ENCODE measurements around the gene SCN3A. TPM values are rescaled to one million over a fixed set of nuclear protein-coding genes. Genes with fewer than 3 reads are reported as not detected.

Gene SCN3A
- total RNA-seq, 1 experiment from 2014 or later, result not detected

GRCh38 chr2:165219481-165219880 lies 15.6 kb upstream of the SCN3A start:
- no peak for ATAC-seq
- H3K4me1 ChIP-seq (ENCODE audit: control insufficient read depth, insufficient read depth, low read length), result no peaks in the 10 kb centered on the region
- H3K36me3 ChIP-seq (ENCODE audit: control insufficient read depth, insufficient read depth, low read length), result no peaks in the 10 kb centered on the region
- H3K4me3 ChIP-seq (ENCODE audit: low read depth in 2 of 2, low read length in 2 of 2), result no peak overlapping the region
- H3K27ac ChIP-seq (ENCODE audit: low read length), result no peak overlapping the region
- in situ Hi-C loops (cut with HindIII; ENCODE audit: low pct_unique_long_range_greater_than_20kb, low sequenced_read_pairs), result no loop called here
- no TSS peak for BruUV-seq (replicated peaks)
- H3K27me3 ChIP-seq (ENCODE audit: control insufficient read depth, insufficient read depth, low read length), result no peaks in the 10 kb centered on the region
- intact Hi-C loops (cut with micrococcal nuclease; ENCODE audit: unreplicated experiment), result no loop called here
- DNase-seq (ENCODE audit: low read depth, low spot score), result no peak
- POLR2A ChIA-PET, result no interaction called here
- no peaks in the 10 kb centered on the region for H3K9me3 ChIP-seq (ENCODE audit: control insufficient read depth, insufficient read depth, low read depth, low read length)
- TF ChIP-seq POLR2AphosphoS5 (IDR thresholded peaks at IDR 0.05; ENCODE audit: low read depth, low read length) (no peak), CTCF (IDR thresholded peaks at IDR 0.05) (no peak), SIN3A (IDR thresholded peaks at IDR 0.05; ENCODE audit: borderline replicate concordance, insufficient read depth, low read depth, low read length) (no peak), REST (IDR thresholded peaks at IDR 0.05; ENCODE audit: insufficient read depth in 1 of 2, low read depth in 2 of 2, low read length in 1 of 2) (no peak)
- CTCF ChIA-PET, result no interaction called here

GRCh38 chr2:165214093-165214492 lies 10.2 kb upstream of the SCN3A start:
- TF ChIP-seq TCF7L2 (IDR thresholded peaks at IDR 0.05; ENCODE audit: low read depth, low read length) (no peak), POLR2AphosphoS5 (IDR thresholded peaks at IDR 0.05; ENCODE audit: low read depth, low read length) (no peak), CTCF (IDR thresholded peaks at IDR 0.05) (no peak), REST (IDR thresholded peaks at IDR 0.05; ENCODE audit: insufficient read depth in 1 of 2, low read depth in 2 of 2, low read length in 1 of 2) (no peak), SIN3A (IDR thresholded peaks at IDR 0.05; ENCODE audit: borderline replicate concordance, insufficient read depth, low read depth, low read length) (no peak)
- ATAC-seq (no peak), DNase-seq (ENCODE audit: low read depth, low spot score) (no peak)
- in situ Hi-C loops (cut with HindIII; ENCODE audit: low pct_unique_long_range_greater_than_20kb, low sequenced_read_pairs), result no loop called here
- no peaks in the 10 kb centered on the region for H3K27me3 ChIP-seq (ENCODE audit: control insufficient read depth, insufficient read depth, low read length)
- no peak overlapping the region for H3K4me3 ChIP-seq (ENCODE audit: low read depth in 2 of 2, low read length in 2 of 2)
- H3K27ac ChIP-seq (ENCODE audit: low read length), result no peak overlapping the region
- POLR2A ChIA-PET, result no interaction called here
- BruUV-seq (replicated peaks), result no TSS peak
- H3K4me1 ChIP-seq (ENCODE audit: control insufficient read depth, insufficient read depth, low read length), result no peaks in the 10 kb centered on the region
- no peaks in the 10 kb centered on the region for H3K36me3 ChIP-seq (ENCODE audit: control insufficient read depth, insufficient read depth, low read length)
- CTCF ChIA-PET, result no interaction called here
- H3K9me3 ChIP-seq (ENCODE audit: control insufficient read depth, insufficient read depth, low read depth, low read length), result no peaks in the 10 kb centered on the region
- intact Hi-C loops (cut with micrococcal nuclease; ENCODE audit: unreplicated experiment), result no loop called here
